GM11168 (cell line): Measurements from ENCODE around the gene NUAK2.

Experiments used
- in situ Hi-C: fragments of 300-500 bp; cut with MboI; formaldehyde crosslinking; loops from one replicate; pipeline ENCODE4 v1.12.0; 2022; ENCODE audit warnings: low sequenced_read_pairs; ENCODE audit not compliant: unreplicated experiment

Gene NUAK2

GRCh38 chr1:205261946-205262691 is 59.4 kb downstream of the NUAK2 start:
- in situ Hi-C loops: no loop called here

- in situ Hi-C loops: no loop called here
Measured at GRCh38 chr1:205260948-205261732, 60.4 kb downstream of the NUAK2 start.

GRCh38 chr1:205259998-205260397 is 61.5 kb downstream of the NUAK2 start:
- in situ Hi-C loops: no loop called here

GRCh38 chr1:205259324-205259832 is 62.2 kb downstream of the NUAK2 start:
- in situ Hi-C loops: no loop called here

GRCh38 chr1:205258719-205259118 is 62.8 kb downstream of the NUAK2 start:
- in situ Hi-C loops: no loop called here

- in situ Hi-C loops: no loop called here
Measured at GRCh38 chr1:205258261-205258691, 63.3 kb downstream of the NUAK2 start.

- in situ Hi-C loops: no loop called here
Measured at GRCh38 chr1:205257735-205258134, 63.8 kb downstream of the NUAK2 start.

GRCh38 chr1:205256951-205257625 is 64.5 kb downstream of the NUAK2 start:
- in situ Hi-C loops: no loop called here

- in situ Hi-C loops: no loop called here
Measured at GRCh38 chr1:205255941-205256780, 65.4 kb downstream of the NUAK2 start.
